H9 (cell line): ENCODE results near the gene ZSWIM4. TPM values are rescaled to one million over a fixed set of nuclear protein-coding genes. Genes with fewer than 3 reads are reported as not detected.

Source experiments
- DNase-seq: peaks from one replicate; pipeline ENCODE4 v3.0.0-alpha.2; 2017
- H2AFZ ChIP-seq: one replicate; pipeline ENCODE4 v1.6.1; 2013; ENCODE audit warnings: mild to moderate bottlenecking, low read length, control low read depth, moderate library complexity
- H2AK5ac ChIP-seq: 2 replicates; pipeline ENCODE4 v1.6.1; 2013; ENCODE audit warnings: low read length, control low read depth, mixed read lengths; ENCODE audit not compliant: insufficient read length
- H2BK120ac ChIP-seq: one replicate; pipeline ENCODE4 v1.6.1; 2013; ENCODE audit warnings: low read depth, mild to moderate bottlenecking, low read length, control low read depth, inconsistent platforms; ENCODE audit not compliant: poor library complexity, severe bottlenecking
- H2BK12ac ChIP-seq: 2 replicates; pipeline ENCODE4 v1.6.1; 2013; ENCODE audit warnings: low read length, control low read depth, mixed read lengths, low read depth; ENCODE audit not compliant: insufficient read length
- H2BK15ac ChIP-seq: 2 replicates; pipeline ENCODE4 v1.6.1; 2013; ENCODE audit warnings: low read depth, low read length, control low read depth
- H2BK20ac ChIP-seq: one replicate; pipeline ENCODE4 v1.6.1; 2013; ENCODE audit warnings: low read depth, mild to moderate bottlenecking, low read length, control low read depth, inconsistent platforms; ENCODE audit not compliant: poor library complexity, severe bottlenecking
- H2BK5ac ChIP-seq: 2 replicates; pipeline ENCODE4 v1.6.1; 2013; ENCODE audit warnings: low read length, control low read depth, mixed read lengths; ENCODE audit not compliant: insufficient read length
- H3K14ac ChIP-seq: 2 replicates; pipeline ENCODE4 v1.6.1; 2013; ENCODE audit warnings: low read length, control low read depth; ENCODE audit not compliant: insufficient read depth
- H3K18ac ChIP-seq: 2 replicates; pipeline ENCODE4 v1.6.1; 2013; ENCODE audit warnings: low read depth, mild to moderate bottlenecking, mixed read lengths, low read length, control low read depth; ENCODE audit not compliant: insufficient read length
- H3K23ac ChIP-seq: 2 replicates; pipeline ENCODE4 v1.6.1; 2013; ENCODE audit warnings: low read length, control low read depth, mixed read lengths, low read depth; ENCODE audit not compliant: insufficient read length
- H3K23me2 ChIP-seq: 2 replicates; pipeline ENCODE4 v1.6.1; 2013; ENCODE audit warnings: low read depth, mild to moderate bottlenecking, mixed read lengths, low read length, control low read depth; ENCODE audit not compliant: insufficient read length, poor library complexity, severe bottlenecking
- H3K27ac ChIP-seq: 2 replicates; pipeline ENCODE4 v1.5.1; 2013; ENCODE audit warnings: low read length, control low read depth, mixed read lengths, low read depth; ENCODE audit not compliant: insufficient read length
- H3K27me3 ChIP-seq: 2 replicates; pipeline ENCODE4 v1.6.1; 2013; ENCODE audit warnings: low read length, control low read depth, inconsistent platforms; ENCODE audit not compliant: insufficient read depth
- H3K4ac ChIP-seq: 2 replicates; pipeline ENCODE4 v1.6.1; 2013; ENCODE audit warnings: low read depth, mild to moderate bottlenecking, control low read depth, inconsistent platforms, low read length, moderate library complexity
- H3K4me1 ChIP-seq: 2 replicates; pipeline ENCODE4 v1.6.1; 2013; ENCODE audit warnings: low read length, control low read depth, inconsistent platforms; ENCODE audit not compliant: insufficient read depth
- H3K4me2 ChIP-seq: 2 replicates; pipeline ENCODE4 v1.6.1; 2013; ENCODE audit warnings: low read length, control low read depth, mixed read lengths; ENCODE audit not compliant: insufficient read length, insufficient read depth
- H3K56ac ChIP-seq: 2 replicates; pipeline ENCODE4 v1.6.1; 2013; ENCODE audit warnings: low read depth, mild to moderate bottlenecking, mixed read lengths, low read length, control low read depth; ENCODE audit not compliant: insufficient read length
- H3K79me1 ChIP-seq: 2 replicates; pipeline ENCODE4 v1.6.1; 2013; ENCODE audit warnings: low read depth, mild to moderate bottlenecking, moderate library complexity, low read length, control low read depth, inconsistent platforms; ENCODE audit not compliant: insufficient read depth, poor library complexity, severe bottlenecking
- H3K79me2 ChIP-seq: 2 replicates; pipeline ENCODE4 v1.6.1; 2013; ENCODE audit warnings: low read length, control low read depth, inconsistent platforms; ENCODE audit not compliant: insufficient read depth
- H3K9ac ChIP-seq: 2 replicates; pipeline ENCODE4 v1.6.1; 2013; ENCODE audit warnings: low read length, control low read depth, mixed read lengths; ENCODE audit not compliant: insufficient read length; ENCODE audit errors: extremely low read depth
- H3K9me3 ChIP-seq: one replicate; pipeline ENCODE4 v1.6.1; 2013; ENCODE audit warnings: low read depth, low read length, inconsistent platforms; ENCODE audit not compliant: control insufficient read depth
- H3T11ph ChIP-seq: one replicate; pipeline ENCODE4 v1.6.1; 2013; ENCODE audit warnings: mild to moderate bottlenecking, low read length, control low read depth, inconsistent platforms
- H4K20me1 ChIP-seq: one replicate; pipeline ENCODE4 v1.6.1; 2013; ENCODE audit not compliant: control insufficient read depth, insufficient read length, insufficient read depth
- H4K5ac ChIP-seq: 2 replicates; pipeline ENCODE4 v1.6.1; 2013; ENCODE audit warnings: low read depth, mild to moderate bottlenecking, mixed read lengths, low read length, control low read depth; ENCODE audit not compliant: insufficient read length
- H4K8ac ChIP-seq: replicated peaks from 2 replicates; pipeline ENCODE4 v1.6.1; 2013; ENCODE audit warnings: low read length, control low read depth, mixed read lengths, low read depth; ENCODE audit not compliant: insufficient read length
- H4K91ac ChIP-seq: 2 replicates; pipeline ENCODE4 v1.6.1; 2013; ENCODE audit warnings: low read depth, mild to moderate bottlenecking, moderate library complexity, mixed read lengths, low read length, control low read depth; ENCODE audit not compliant: insufficient read length
- H3K27ac Mint-ChIP-seq, 3 experiments: 2 replicates in 2 of 3; 3 replicates in 1 of 3; pipeline ENCODE4 v1.8.0; 2020 to 2021; ENCODE audit warnings: mixed read lengths in 3 of 3, mild to moderate bottlenecking in 1 of 3, moderate library complexity in 1 of 3
- H3K27me3 Mint-ChIP-seq: 2 replicates; pipeline ENCODE4 v1.8.0; 2021; ENCODE audit warnings: low read depth, mild to moderate bottlenecking, moderate library complexity, mixed read lengths
- H3K36me3 Mint-ChIP-seq, 3 experiments: 2 replicates in 2 of 3; 3 replicates in 1 of 3; pipeline ENCODE4 v1.8.0; 2020 to 2021; ENCODE audit warnings: low read depth in 3 of 3, mixed read lengths in 3 of 3; ENCODE audit not compliant: insufficient read depth in 1 of 3
- H3K4me1 Mint-ChIP-seq, 2 experiments: 2 replicates each; pipeline ENCODE4 v1.8.0; 2020; ENCODE audit warnings: mixed read lengths in 2 of 2
- H3K4me3 Mint-ChIP-seq, 2 experiments: 2 replicates in 1 of 2; 3 replicates in 1 of 2; pipeline ENCODE4 v1.8.0; 2020 to 2021; ENCODE audit warnings: mild to moderate bottlenecking in 2 of 2, mixed read lengths in 2 of 2, moderate library complexity in 1 of 2
- H3K9me3 Mint-ChIP-seq, 2 experiments: 2 replicates in 1 of 2; 3 replicates in 1 of 2; pipeline ENCODE4 v1.8.0; 2020; ENCODE audit warnings: mild to moderate bottlenecking in 2 of 2, mixed read lengths in 2 of 2, moderate library complexity in 1 of 2
- WGBS: extraction: QIAGEN DNeasy Blood & Tissue Kit; methylation state at CpG from one replicate; pipeline ENCODE4 v1.1.7; 2013; ENCODE audit warnings: missing lambda C conversion rate, low lambda C conversion rate, mixed read lengths; ENCODE audit not compliant: insufficient read length; ENCODE audit errors: extremely low coverage; 5-methylcytosine and 5-hydroxymethylcytosine counted together
- total RNA-seq: library from RNA; stranded (reverse); gene quantifications from 2 replicates; pipeline ENCODE4 v1.2.1, GENCODE V29; 2021
- TF ChIP-seq, protein P1 (sequence below): fragments of 200-600 bp; sonication (generic); conservative IDR thresholded peaks from 3 replicates; pipeline ENCODE4 v1.8.0; 2021; ENCODE audit warnings: antibody characterized with exemption, mild to moderate bottlenecking

Gene ZSWIM4
- total RNA-seq, 1 experiment from 2014 or later, result 50.7 TPM

DNA sequence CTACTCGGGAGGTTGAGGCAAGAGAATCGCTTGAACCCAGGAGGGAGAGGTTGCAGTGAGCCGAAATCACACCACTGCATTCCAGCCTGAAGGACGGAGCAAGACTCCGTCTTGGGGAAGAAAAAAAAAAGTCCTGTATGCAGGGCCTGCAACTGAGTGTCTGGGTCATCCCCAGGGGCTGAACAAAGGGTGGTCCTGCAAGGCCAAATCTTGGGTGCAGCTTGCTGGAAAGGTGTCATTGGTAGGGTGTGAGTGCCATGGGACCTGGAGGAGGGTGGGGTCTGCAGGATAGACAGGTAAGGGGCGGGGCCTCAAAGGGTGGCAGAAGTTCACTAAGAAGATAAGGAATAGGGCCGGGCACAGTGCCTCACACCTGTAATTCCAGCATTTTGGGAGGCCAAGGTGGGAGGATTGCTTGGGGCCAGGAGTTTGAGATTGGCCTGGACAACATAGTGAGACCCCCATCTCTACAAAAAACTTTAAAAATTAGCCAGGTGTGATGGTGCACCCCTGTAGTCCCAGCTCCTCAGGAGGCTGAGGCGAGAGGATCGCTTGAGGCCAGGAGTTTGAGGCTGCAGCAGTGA lies 31.5 kb downstream of the ZSWIM4 start:
- Histone ChIP-seq H2AK5ac (no peak overlapping the region), H3K23me2 (no peaks in the 10 kb centered on the region), H3K18ac (no peak overlapping the region), H3T11ph (no peak overlapping the region), H3K4me2 (no peak overlapping the region), H3K79me2 (no peaks in the 10 kb centered on the region), H4K8ac (no peak overlapping the region), H2BK15ac (no peak overlapping the region), H4K20me1 (no peaks in the 10 kb centered on the region), H3K79me1 (no peaks in the 10 kb centered on the region), H3K23ac (no peak overlapping the region), H4K91ac (no peak overlapping the region), H3K4ac (no peak overlapping the region), H3K27ac (no peak overlapping the region), H3K14ac (no peak overlapping the region), H4K5ac (no peak overlapping the region), H2BK12ac (no peak overlapping the region), H3K9me3 (no peaks in the 10 kb centered on the region), H2AFZ (no peak overlapping the region), H3K9ac (no peak overlapping the region), H2BK20ac (no peak overlapping the region), H2BK5ac (no peak overlapping the region), H3K27me3 (no peaks in the 10 kb centered on the region), H3K56ac (no peak overlapping the region), H3K4me1 (no peaks in the 10 kb centered on the region), H2BK120ac (no peak overlapping the region)
- no peak for DNase-seq
- Mint-ChIP-seq H3K4me1 (peaks cover 10 to 25% of the 10 kb centered on the region in 2 experiments), H3K27ac (0 out of 7 replicates have a peak overlapping the region, but pooled peaks of 1 of the 3 experiments have one; percentile 33), H3K9me3 (no peaks in the 10 kb centered on the region; a peak in 1 of 5 replicates), H3K4me3 (no peak overlapping the region; a peak in 1 of 5 replicates), H3K27me3 (no peaks in the 10 kb centered on the region; the same call in 1 of the 2 replicates), H3K36me3 (peaks cover 37 to 81% (median 67%) of the 10 kb centered on the region in 3 experiments)
- no CpG with 5 or more reads among the region's 9 CpGs for WGBS
- TF ChIP-seq, protein P1, sequence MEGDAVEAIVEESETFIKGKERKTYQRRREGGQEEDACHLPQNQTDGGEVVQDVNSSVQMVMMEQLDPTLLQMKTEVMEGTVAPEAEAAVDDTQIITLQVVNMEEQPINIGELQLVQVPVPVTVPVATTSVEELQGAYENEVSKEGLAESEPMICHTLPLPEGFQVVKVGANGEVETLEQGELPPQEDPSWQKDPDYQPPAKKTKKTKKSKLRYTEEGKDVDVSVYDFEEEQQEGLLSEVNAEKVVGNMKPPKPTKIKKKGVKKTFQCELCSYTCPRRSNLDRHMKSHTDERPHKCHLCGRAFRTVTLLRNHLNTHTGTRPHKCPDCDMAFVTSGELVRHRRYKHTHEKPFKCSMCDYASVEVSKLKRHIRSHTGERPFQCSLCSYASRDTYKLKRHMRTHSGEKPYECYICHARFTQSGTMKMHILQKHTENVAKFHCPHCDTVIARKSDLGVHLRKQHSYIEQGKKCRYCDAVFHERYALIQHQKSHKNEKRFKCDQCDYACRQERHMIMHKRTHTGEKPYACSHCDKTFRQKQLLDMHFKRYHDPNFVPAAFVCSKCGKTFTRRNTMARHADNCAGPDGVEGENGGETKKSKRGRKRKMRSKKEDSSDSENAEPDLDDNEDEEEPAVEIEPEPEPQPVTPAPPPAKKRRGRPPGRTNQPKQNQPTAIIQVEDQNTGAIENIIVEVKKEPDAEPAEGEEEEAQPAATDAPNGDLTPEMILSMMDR, result no peak
